Measurements from ENCODE around the gene SDHC. TPM values are rescaled to one million over a fixed set of nuclear protein-coding genes. Genes with fewer than 3 reads are reported as not detected.

The SDHC gene
- total and polyA plus RNA-seq, 2 of the 13 experiments (the other 11 are each of a cell fraction or from before 2014, with no cell fraction given) = 27.1 to 229 TPM

GRCh38 chr1:161399257-161399998 lies 85.2 kb downstream of the SDHC start (continued):
- TF ChIP-seq ZBTB25 (CRISPR knock-in tag; IDR thresholded peaks at IDR 0.05) = peak; percentile 68; the same call in 1 of the 2 replicates
- peak; percentile 14; the same call in 1 of the 2 replicates for TF ChIP-seq ZNF263 (CRISPR knock-in tag; IDR thresholded peaks at IDR 0.05)
- TF ChIP-seq CSRNP1 (CRISPR knock-in tag; IDR thresholded peaks at IDR 0.05) = peak; percentile 82
- TF ChIP-seq NFYC (CRISPR knock-in tag; IDR thresholded peaks at IDR 0.05) = 0 out of 2 replicates have a peak, but pooled peaks have one; percentile 21
- TF ChIP-seq ERF (CRISPR knock-in tag; IDR thresholded peaks at IDR 0.05) = peak; percentile 70
- TF ChIP-seq ZNF333 (CRISPR knock-in tag; IDR thresholded peaks at IDR 0.05; ENCODE audit: borderline replicate concordance) = peak; percentile 95
- peak; percentile 55; the same call in 1 of the 2 replicates for TF ChIP-seq DMAP1 (CRISPR knock-in tag; IDR thresholded peaks at IDR 0.05)
- 0 out of 2 replicates have a peak, but pooled peaks have one; percentile 31 for TF ChIP-seq ZNF768 (CRISPR knock-in tag; IDR thresholded peaks at IDR 0.05)
- TF ChIP-seq LRRFIP1 (CRISPR knock-in tag; conservative IDR thresholded peaks at IDR 0.05) = no peak
- peak; percentile 33; the same call in 1 of the 2 replicates for TF ChIP-seq AHR (CRISPR knock-in tag; IDR thresholded peaks at IDR 0.05)
- TF ChIP-seq ATF6 (CRISPR knock-in tag; conservative IDR thresholded peaks at IDR 0.05) = peak; percentile 49; the same call in 1 of the 2 replicates
- TF ChIP-seq MAFF (IDR thresholded peaks at IDR 0.05; ENCODE audit: low read depth, low read length) = no peak
- TF ChIP-seq ZNF850 (CRISPR knock-in tag; conservative IDR thresholded peaks at IDR 0.05) = no peak
- TF ChIP-seq ARID5B (CRISPR knock-in tag; IDR thresholded peaks at IDR 0.05) = no peak; the same call in 1 of the 2 replicates
- TF ChIP-seq ZNF20 (CRISPR knock-in tag; IDR thresholded peaks at IDR 0.05) = 0 out of 2 replicates have a peak, but pooled peaks have one; percentile 66
- no peak for TF ChIP-seq TCF7L2 (IDR thresholded peaks at IDR 0.05; ENCODE audit: low read depth, low read length)
